OCI-LY7 (cell line): ENCODE results near the gene ATP2B3.

Experiments
- CTCF ChIP-seq: fragments of 200-600 bp; sonication (generic); conservative IDR thresholded peaks from 2 replicates; pipeline ENCODE4 v1.5.1; 2014; ENCODE audit warnings: mild to moderate bottlenecking, antibody characterized with exemption, low read length, moderate library complexity, mixed read lengths
- EZH2phosphoT487 ChIP-seq: fragments of 200-600 bp; sonication (generic); IDR thresholded peaks from 2 replicates; pipeline ENCODE4 v1.6.1; 2018; ENCODE audit warnings: low read depth, borderline replicate concordance, mild to moderate bottlenecking, mixed run types, antibody characterized with exemption, low read length, moderate library complexity, mixed read lengths

- no peak for TF ChIP-seq EZH2phosphoT487
- TF ChIP-seq CTCF = no peak
Observed at GRCh38 chrX:153595387-153595786, 77.9 kb downstream of the ATP2B3 start.
